Measurements from ENCODE around the gene NLGN1.

- no peak for TF ChIP-seq CTCF (IDR thresholded peaks at IDR 0.05)
- no peak for TF ChIP-seq BHLHE40 (IDR thresholded peaks at IDR 0.05; ENCODE audit: low read depth, low read length)
- no peak for TF ChIP-seq MAZ (IDR thresholded peaks at IDR 0.05; ENCODE audit: borderline replicate concordance, low read depth, low read length)
- TF ChIP-seq POLR2A (IDR thresholded peaks at IDR 0.05; ENCODE audit: low read length), result no peak
- TF ChIP-seq USF2 (IDR thresholded peaks at IDR 0.05), result no peak
- TF ChIP-seq BCL3 (IDR thresholded peaks at IDR 0.05), result no peak
- TF ChIP-seq REST (IDR thresholded peaks at IDR 0.05), result no peak
- no peak for TF ChIP-seq FOSL2 (IDR thresholded peaks at IDR 0.05)
- no peak for TF ChIP-seq FOSL2 (CRISPR knock-in tag; IDR thresholded peaks at IDR 0.05)
- no peak for TF ChIP-seq MYC (IDR thresholded peaks at IDR 0.05; ENCODE audit: borderline replicate concordance, low read length)
Observed at GRCh38 chr3:173547070-173547469, 149.5 kb downstream of the NLGN1 start.
